Stimulated activated naive CD4-positive, alpha-beta T cell (primary cell): ENCODE data around the gene ARHGEF10L.

Experiments
- DNase-seq, 6 experiments: peaks; one replicate each; lab custom pipeline; 2025; lab: John Stamatoyannopoulos, UW

ARHGEF10L gene

DNA sequence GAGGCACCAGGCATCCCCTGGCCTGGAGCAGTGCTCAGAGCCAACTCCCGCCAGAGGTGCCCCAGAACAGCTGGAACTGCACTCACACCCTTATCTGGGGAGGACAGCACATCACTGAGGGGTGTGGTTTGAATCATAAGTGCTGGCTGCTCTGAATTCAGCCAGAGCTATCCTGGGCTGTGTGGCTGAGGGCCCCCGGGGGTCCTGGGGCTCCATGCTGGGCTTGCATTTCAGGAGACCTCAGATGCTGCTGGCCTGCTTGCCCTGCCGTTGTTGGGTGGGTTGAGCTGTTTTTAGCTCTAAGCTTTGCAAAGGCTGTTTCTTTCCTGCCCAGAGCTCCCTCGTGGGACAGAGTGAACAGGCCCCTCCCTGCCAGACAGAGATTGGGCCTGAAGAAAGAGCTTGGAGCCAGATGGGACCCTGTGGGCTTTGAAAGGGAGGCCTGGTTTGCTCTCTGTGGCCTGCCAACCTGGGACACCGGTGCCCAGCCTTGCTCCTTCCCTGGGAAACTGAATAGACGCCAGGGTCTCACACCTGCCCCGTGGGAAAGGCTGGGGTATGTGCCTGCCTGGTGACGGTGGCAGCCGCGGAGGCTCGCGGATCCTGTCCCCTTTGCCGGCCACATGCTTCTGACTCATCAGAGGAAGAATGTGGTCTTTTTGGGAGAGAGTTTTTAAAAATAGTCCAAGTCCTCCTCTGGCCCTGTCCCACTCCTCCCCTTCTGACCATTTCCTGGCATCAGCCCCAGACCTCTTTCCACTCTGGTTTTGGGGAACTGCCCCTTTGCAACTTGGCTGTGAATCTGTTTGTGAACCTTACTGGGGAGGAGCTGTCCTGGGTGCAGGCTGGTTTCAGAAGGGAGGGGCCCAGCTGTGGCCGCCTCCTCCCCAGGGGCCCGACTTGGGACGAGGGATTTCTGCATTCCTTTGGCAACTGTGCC, 30.0 kb downstream of the ARHGEF10L start:
- DNase-seq = no peak

DNA sequence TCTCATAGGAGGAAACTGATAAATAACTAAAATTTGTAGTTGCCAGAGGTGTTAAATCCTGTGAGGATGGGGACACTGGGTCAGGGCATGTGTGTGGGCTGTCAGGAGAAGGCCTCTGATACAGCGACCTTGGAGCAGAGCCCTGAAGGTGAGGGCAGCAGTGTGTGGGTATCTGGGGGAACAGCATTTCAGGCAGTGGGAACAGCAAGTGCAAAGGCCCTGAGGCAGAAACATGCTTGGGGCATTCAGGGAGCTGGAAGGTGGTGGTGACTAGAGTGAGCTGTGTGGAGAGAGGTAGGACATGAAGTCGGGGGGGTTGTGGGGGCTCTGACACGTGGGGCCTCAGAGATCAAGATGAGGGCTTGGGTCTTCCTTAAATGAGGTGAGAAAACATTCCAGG, 30.7 kb downstream of the ARHGEF10L start:
- DNase-seq = no peak

DNA sequence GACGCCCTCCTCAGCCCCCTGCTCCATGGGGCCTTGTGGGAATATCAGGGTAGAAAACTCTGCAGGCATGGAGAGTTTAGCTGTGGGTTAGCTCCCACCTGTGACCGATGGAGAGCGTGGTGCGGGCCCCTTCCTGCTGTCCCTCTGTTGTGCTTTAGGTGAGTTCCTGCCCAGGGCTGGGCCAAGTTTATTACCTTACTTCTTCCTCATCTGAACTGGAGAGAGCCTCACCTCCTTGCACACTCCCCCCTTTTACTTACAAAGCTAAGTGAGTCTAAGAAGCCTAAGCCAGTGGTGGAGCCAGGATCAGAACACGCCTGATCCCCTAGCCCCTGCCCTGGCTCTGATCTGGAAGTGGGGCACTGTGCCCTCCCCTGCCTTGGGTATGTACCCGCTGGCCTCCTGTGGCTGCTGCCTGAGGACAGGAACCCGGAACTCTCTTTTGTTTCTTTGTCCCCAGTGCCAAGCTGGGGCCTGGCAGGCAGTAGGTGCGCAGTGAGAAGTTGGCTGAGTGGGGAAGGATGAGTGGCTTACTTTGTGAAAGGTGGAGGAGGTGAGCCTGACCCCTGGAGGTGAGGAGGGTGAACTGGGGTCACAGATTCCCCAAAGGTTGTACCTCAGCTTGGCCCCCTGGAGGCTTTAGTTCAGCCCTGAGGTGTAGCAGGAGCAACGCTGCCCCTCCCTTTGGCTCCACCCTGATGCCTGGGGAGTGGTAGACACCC, 32.9 kb downstream of the ARHGEF10L start:
- DNase-seq = no peak

DNA sequence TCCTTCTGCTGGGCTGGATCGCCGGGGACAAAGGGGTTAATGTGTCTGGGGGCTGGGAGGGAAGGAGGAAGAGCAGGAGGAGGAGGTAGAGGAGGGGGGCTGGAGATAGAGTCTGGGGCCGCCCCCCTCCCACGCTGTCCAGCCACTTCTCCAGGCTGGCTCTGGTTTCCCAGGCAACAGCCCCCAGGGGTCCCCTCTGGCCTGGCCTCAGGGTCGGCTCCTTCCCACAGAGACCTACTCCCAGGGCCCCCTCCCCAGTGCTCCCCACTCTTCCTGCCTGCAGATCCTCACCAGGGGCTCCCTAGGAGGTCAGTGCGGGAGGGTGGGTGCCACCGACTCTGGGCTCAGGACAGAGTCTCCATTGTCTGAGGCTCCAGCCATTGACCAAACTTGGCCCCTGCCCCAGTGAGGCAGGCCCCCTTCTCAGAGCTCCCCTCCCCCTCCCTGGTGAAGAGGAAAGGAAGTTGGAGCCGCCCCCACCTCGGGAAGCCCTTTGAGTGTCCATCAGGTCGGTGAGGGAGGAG, 34.1 kb downstream of the ARHGEF10L start:
- DNase-seq = no peak

DNA sequence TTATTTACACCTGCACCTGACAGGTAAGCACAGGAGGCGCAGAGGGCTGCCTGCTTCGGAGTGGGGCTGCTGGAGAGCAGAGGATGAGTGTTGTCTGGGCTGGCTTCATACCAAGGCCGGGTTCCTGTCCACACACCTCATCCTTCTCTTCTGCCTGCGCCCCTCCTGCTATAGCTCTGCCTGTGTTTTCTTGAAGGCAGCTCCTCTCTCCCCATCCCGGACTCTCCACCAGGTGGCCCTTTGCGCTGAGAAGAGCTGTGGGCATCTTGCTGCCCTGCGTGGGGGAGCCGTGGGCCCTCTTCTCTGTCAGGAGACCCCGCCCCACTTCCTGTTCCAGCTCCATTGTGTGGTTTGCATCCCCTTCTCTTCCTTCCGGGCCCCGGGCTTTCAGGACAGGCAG, 35.0 kb downstream of the ARHGEF10L start:
- no peak for DNase-seq

DNA sequence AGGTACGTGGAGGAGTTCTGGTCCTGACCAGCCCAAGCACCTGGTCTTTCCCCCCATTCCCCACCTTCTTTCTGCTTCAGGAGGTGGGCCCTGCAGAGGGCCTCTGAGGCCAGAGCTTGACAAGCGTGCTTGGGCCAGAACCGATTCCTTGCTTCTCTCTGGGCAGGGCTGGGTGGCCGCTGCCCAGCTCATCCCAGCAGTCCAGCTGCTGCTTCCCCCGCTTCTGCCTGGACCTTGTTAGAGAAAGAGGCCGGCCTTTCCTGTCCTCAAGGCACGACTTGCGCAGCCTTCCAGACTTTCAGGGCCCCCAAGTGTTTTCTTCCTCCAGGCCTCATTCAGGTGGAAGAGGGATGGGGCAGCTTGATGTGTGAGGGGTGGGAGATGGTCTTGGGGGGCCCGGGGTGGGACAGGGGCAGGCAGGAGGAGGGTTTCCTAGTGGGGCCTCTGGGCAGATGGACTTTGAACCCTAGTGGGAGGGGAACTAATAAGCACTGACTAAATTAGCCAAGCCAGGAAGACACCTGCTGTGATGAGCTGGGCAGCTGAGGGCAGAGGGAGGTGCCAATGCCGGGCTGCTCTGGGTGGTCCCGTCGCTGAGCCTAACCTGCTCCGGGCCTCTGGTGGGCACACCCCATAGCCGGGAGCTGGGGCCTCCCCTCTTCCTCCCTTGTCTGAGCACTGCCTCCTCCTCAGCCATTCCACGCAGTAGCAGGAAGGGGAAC, 36.5 kb downstream of the ARHGEF10L start:
- no peak for DNase-seq

DNA sequence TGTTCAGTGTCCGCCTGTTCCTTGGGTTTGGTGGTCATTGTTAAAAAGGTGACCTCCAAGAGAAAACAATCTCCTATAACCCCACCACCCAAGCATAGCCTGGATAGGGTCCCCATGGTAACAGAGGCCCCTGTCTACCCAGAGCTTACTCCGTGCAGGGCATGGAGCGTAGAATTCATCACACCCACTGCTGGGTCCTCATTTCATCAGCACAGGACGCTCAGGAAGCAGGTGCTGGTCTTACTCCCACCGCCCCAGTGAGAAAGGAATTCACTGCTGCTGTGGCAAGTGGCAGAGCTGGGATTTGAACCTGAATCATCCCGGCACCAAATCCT, 37.0 kb downstream of the ARHGEF10L start:
- no peak for DNase-seq

DNA sequence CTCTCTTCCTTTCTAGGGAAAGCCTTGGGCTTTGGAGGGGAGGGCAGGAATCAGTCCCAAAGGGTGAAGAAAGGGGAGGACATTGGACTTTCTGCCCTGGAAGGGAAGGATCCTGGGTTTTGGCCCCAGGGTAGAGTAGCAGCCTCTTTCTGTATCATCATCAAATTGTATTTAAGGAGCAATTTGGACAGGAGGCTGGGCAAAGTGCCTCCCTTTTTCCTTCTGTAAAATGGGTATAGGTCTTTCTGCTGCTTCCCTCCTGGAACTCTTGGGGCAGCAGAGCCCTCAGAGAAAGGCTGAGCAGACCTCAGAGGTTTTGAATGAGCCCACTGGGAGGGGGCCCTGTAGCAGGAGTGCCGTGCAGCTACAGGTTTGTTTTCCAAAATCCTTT, 38.4 kb downstream of the ARHGEF10L start:
- no peak for DNase-seq

DNA sequence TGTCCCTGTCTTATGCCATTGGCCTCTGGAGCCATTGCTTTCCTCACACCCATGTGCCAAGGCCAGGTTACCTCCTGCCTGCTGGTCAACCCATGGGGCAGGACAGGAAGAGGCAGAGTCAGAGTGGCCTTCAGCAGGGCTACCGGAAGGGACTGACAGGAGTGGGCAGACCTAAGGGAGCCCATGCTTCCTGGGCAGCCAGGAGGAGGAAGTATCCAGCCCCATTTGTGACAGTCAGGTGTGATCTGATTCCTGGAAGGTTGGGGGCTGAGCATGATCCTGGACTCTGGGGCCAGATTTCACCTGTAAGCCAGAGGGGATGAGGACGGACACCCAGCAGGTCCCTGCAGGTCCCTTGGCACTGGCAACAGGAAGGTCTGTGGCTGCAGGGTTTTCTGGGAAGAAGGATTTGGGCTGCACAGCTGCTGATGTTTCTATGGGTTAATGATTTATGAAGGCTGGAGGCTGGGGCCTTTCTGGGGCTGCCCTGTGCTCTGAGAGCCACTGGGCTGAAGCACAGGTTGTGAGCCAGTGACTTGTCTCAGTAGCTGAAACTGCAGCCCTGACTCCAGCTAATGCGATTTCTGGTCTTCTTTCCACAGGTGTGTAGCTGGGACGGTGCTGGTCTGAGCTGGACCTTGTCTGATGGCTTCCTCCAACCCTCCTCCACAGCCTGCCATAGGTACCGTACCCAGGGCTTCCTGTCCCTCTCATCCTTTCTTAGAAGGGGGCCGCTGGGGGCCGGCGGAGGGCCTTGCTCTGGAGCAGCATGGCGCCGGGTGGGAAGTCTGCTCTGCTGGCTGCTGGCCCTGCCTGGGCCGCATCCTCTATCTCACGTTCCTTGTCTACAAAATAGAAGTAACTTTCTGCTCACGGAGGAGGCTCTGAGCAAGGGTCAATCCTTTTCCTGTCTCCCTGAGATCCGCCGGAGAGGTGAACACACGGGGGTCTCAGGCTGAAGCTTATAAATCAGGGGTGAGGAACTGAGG, 40.7 kb downstream of the ARHGEF10L start:
- no peak for DNase-seq

DNA sequence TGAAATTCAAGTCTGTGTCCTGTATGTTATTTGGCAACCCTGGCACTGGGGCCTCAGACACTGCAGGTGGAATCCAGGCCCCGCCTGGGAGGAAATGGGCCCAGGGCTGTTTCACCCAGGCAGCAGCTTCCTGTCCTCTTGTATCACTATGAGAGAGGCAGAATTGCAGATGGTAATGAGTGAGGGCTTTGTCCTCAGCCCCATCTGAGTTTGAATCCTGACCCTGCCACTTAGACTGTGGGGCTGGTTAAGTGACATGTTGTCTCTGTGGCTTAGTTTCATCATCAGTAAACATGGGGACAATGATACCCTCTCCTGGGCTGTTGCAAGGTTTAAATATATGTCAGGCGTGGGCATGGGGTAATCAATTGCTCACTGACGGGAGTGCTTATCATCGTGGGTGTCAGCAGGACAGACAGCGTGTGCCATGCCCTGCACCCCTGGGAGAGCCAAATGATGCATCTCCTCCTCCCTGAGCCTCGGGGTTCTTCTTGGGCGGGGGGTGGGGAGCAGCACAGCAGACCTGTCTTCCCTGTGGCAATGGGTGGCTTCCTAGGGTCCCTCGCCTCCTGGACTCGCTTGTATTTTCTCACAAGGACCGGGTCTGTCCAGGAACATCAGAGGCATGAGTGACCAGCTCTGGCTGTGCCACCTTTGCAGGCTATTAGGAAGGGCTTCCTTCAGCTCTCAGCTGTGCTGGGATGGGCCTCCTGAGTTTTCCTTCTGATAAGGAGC, 42.1 kb downstream of the ARHGEF10L start:
- DNase-seq = no peak

DNA sequence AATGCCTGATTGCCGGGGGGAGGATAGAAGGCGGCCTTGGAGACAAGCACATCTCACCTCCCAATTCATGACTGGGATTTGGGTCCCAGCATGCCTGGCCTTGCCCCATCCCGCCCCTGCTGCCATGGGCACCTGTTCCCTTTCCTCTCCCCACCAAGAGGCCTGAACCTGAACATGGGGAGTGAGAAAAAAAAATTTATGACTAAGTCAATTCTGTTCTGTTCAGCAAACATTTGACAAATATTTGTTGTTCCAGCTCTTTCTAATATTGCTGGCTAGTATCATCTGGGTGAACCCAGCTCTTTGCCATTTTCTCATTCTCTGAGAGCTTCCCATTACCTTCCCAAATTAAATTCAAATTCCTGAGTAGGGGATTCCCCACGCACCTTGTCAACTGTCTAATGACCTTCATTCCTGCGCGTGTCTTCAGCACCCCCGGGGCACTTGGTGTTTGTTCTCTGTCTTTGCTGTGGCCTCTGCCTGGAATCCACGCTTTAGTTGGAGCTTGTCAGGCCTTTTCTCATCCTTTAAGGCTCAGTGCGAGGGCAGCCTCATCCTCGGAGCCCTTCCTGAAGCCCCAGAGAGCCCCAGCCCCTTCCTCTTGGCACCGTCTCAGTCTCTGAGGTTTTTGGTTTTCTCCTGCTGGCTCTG, 42.8 kb downstream of the ARHGEF10L start:
- no peak for DNase-seq

DNA sequence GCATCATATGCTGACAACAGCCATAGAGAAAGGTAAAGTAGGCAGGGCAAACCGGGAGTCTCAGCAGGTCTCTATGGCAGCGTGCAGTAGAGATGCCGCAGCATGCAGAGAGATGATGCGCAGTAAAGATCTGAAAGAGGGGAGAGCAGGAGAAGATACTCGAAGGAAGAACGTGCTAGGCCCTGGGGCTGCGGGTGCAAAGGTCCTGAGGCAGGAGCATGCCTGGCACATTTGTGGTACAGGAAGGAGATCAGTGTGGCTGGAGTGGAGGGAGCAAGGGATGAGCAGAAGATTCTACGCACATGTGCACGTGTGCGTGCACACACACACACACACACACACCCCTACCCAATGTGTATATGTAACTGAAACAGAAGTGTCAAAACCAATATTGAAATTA, 45.0 kb downstream of the ARHGEF10L start:
- DNase-seq = no peak

DNA sequence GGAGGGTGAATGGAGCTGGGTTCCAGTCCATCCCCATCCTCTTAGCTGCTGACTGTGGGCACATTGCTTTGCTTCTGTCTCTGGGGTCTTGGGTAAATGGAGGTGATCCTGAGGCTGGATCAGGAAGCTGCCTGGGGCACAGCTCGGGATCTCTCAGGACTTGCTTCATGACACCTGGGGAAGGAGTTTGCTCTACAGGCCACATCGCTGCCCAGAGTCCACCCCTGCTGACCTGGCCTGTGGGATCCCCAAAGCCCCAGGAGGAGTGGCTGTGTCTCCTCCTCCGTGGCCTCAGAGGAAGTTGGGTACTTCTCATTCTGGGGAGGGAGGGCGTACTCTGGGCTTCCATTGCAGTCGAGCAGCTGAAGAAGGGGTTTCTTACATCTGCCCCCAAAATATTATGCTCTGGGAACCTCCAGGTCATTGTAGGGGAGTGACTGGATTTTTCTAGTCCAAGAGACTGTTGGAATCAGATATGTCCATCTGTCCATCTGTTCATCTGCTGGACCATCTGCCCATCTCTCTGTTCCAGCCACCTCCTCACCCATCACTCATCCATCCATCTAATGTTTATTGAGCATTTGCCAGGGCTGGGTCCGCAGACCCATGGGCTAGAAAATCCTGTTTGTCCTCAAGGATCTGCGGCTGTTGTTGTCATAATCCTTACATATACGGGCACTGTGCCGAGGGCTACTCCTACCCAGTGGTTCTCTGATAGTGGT, 45.9 kb downstream of the ARHGEF10L start:
- no peak for DNase-seq

DNA sequence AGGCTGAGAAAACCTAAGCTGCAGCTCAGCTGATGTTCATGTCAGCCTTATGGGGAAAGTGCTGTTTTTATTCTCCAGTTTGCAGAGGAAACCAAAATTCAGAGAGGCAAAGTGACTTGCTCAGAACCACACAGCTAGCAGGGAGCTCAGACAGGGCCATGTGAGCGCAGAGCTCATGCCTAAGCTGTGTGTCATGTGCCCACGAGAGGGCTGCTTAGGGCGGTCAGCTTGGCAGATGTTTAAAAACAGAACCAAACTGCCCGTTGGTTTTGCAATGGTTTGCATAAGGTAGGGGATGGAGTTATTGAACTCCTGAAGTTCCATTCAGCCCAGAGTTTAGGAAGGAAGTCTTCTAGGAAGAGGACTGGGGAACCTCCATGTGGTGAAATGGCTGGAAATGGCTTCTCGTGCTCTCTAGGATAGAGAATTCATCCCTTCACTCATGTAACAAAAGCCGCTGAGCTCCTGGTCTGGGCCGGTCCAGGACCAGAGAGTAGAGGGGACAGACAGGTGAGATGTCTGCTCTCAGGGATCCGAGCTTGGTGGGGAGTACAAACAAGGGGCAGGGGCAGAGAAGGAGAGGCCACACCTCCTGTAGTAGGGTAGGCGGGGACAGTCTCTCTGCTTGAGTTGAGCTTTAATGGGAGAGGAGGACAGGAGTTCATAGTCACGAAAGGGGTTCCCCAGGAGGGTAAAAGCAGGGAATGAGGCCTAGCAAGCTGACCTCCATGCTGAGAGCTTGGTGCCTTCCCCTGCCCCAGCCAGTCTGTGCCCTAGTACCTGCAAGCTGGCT, 46.9 kb downstream of the ARHGEF10L start:
- no peak for DNase-seq

DNA sequence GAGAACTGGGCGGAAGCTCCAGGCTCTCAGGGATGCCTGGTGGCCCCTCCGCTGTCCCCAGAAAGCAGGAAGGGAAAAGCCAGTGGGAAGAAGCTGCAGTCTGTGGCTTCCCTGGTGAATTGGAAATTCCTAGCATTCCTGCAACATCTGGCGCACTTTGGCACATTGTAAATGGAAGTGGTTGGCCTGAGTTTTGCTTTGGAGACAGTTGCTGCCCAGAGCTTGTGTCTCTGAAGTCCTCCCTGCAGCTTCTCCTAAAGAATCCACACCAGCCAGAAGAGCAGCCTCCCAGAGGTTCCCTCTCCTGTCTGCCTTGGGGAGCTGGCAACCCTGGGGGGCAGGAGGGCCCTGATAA, 48.2 kb downstream of the ARHGEF10L start:
- no peak for DNase-seq

DNA sequence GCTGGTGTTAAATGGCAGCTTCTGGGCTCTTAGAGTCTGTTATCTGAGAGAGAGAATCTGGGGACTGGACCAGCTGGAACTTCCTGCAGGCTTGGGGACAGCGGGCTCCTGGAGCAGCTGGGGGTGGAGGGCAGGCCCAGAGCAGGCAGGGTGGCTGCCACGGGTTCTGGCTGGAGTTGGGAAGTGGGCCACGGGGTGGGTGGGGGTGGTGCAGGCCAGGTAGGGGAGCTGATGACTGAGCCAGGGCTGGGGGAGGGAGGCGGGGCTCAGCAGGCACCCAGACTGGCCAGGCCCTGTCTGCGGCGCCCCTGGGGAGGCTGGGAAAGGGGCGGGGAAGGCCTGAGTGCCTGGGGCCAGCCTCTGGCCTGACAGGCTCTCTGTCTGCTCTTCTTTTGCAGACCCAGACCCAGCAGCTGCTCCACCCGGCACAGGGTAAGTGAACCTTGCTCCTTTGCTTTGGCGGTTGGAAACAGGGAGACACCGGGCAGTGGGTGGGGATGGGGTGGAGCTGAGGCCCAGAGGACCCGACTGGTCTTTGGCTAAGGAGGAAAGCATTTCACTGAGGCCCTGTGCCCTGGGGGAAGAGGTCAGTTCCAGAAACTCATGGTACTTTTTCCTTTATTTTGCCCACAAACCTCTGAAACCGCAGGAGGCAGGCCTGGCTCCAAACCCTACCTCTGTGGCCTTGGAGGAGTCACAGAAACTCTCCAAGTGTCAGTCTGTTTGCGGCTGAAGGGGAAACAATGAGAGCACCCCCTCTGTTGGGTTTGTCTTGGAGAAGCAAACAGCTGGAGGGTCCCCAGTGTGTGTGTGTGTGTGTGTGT, 48.8 kb downstream of the ARHGEF10L start:
- no peak for DNase-seq

DNA sequence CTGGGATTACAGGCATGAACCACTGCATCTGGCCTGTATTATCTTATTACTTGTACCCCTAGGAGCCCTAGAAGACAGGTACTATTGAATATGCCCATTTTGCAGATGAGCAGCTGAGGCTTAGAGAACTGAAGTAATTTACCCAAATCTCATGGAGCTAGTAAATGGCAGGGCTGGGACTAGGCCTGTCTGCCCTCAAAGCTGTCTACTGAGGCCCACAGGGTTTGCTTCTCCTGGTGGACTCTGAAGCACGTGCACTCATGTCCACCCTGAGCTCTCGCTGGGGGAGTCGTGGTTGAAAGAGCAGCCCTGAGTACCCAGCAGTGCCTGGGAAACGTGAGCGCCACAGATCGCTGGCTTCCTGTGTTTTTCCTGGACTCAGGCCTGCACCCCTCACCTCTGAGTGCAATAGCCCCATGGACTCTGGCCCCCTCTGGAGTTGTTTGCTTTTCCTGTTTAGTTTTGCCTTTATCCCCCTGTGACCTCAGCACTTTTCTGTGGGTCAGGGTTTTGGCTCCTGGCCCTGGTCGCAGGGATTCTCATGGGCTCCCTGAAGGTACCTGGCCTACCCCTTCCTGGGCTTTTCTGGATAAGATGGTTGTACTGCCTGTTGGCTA, 52.4 kb downstream of the ARHGEF10L start:
- no peak for DNase-seq
